WTC11 (cell line): Measurements from ENCODE around the gene NOTCH2. TPM values are rescaled to one million over a fixed set of nuclear protein-coding genes. Genes with fewer than 3 reads are reported as not detected.

Experiments
- ATAC-seq: fragments of 200-7000 bp; cut with Tn5 transposase; 2 replicates; pipeline ENCODE4 v1.10.0; 2021; ENCODE audit warnings: mild to moderate bottlenecking, moderate library complexity
- CTCF ChIA-PET: fragments of 300-600 bp; sonication (Branson Sonifier 250); formaldehyde crosslinking; loops from one replicate; lab custom pipeline; 2021; ENCODE audit warnings: antibody characterized with exemption; lab: Charles Lee
- POLR2A ChIA-PET: fragments of 350-600 bp; sonication (Branson Sonifier 250); formaldehyde crosslinking; loops from one replicate; lab custom pipeline; 2021; ENCODE audit warnings: antibody characterized with exemption; lab: Charles Lee
- DNase-seq: peaks from one replicate; pipeline ENCODE4 v3.0.0; 2021; ENCODE audit warnings: low spot score
- H3K27ac Mint-ChIP-seq: 2 replicates; pipeline ENCODE4 v1.8.0; 2021; ENCODE audit warnings: mixed read lengths
- H3K27me3 Mint-ChIP-seq: 2 replicates; pipeline ENCODE4 v1.8.0; 2021; ENCODE audit warnings: low read depth, mild to moderate bottlenecking, moderate library complexity, mixed read lengths
- H3K36me3 Mint-ChIP-seq: 2 replicates; pipeline ENCODE4 v1.8.0; 2021; ENCODE audit warnings: mixed read lengths
- H3K4me1 Mint-ChIP-seq: 2 replicates; pipeline ENCODE4 v1.8.0; 2022; ENCODE audit warnings: mixed read lengths
- H3K4me3 Mint-ChIP-seq: 2 replicates; pipeline ENCODE4 v1.8.0; 2021; ENCODE audit warnings: mild to moderate bottlenecking, moderate library complexity, mixed read lengths
- H3K9me3 Mint-ChIP-seq: 2 replicates; pipeline ENCODE4 v1.8.0; 2021; ENCODE audit warnings: mixed read lengths
- CREB1 ChIP-seq: sonication (generic); formaldehyde crosslinking; IDR thresholded peaks from 2 replicates; pipeline ENCODE4 v1.8.0; 2023; ENCODE audit warnings: mild to moderate bottlenecking, missing genetic modification reagents
- EMX1 ChIP-seq: fragments of 250-450 bp; sonication (Bioruptor Pico); IDR thresholded peaks from 2 replicates; pipeline ENCODE4 v1.8.0; 2021; ENCODE audit warnings: mild to moderate bottlenecking
- FOXJ3 ChIP-seq: sonication (generic); formaldehyde crosslinking; IDR thresholded peaks from 2 replicates; pipeline ENCODE4 v1.9.0; 2021; ENCODE audit warnings: missing genetic modification reagents, mild to moderate bottlenecking, borderline replicate concordance
- GABPB1 ChIP-seq: sonication (generic); formaldehyde crosslinking; IDR thresholded peaks from 2 replicates; pipeline ENCODE4 v1.8.1; 2023; ENCODE audit warnings: mild to moderate bottlenecking, missing genetic modification reagents
- IRF2 ChIP-seq: sonication (generic); formaldehyde crosslinking; IDR thresholded peaks from 2 replicates; pipeline ENCODE4 v1.8.0; 2022; ENCODE audit warnings: low read depth, missing genetic modification reagents, borderline replicate concordance
- KAT7 ChIP-seq: sonication (generic); formaldehyde crosslinking; IDR thresholded peaks from 2 replicates; pipeline ENCODE4 v1.8.1; 2023; ENCODE audit warnings: missing genetic modification reagents, mild to moderate bottlenecking, borderline replicate concordance
- MXD4 ChIP-seq: fragments of 250-450 bp; sonication (Bioruptor Pico); IDR thresholded peaks from 2 replicates; pipeline ENCODE4 v1.8.0; 2021; ENCODE audit warnings: mild to moderate bottlenecking, moderate library complexity, borderline replicate concordance
- MYBL2 ChIP-seq: sonication (generic); formaldehyde crosslinking; IDR thresholded peaks from 2 replicates; pipeline ENCODE4 v1.8.1; 2023; ENCODE audit warnings: mild to moderate bottlenecking, moderate library complexity, missing genetic modification reagents
- NFE2L1 ChIP-seq: sonication (generic); formaldehyde crosslinking; IDR thresholded peaks from 2 replicates; pipeline ENCODE4 v1.8.1; 2023; ENCODE audit warnings: missing genetic modification reagents
- NR1H2 ChIP-seq: sonication (generic); formaldehyde crosslinking; IDR thresholded peaks from 2 replicates; pipeline ENCODE4 v1.9.0; 2021; ENCODE audit warnings: mild to moderate bottlenecking, moderate library complexity, missing genetic modification reagents
- NR2C2 ChIP-seq: sonication (generic); formaldehyde crosslinking; IDR thresholded peaks from 2 replicates; pipeline ENCODE4 v1.8.0; 2022; ENCODE audit warnings: mild to moderate bottlenecking, missing genetic modification reagents
- OVOL2 ChIP-seq: fragments of 250-450 bp; sonication (Bioruptor Pico); IDR thresholded peaks from 2 replicates; pipeline ENCODE4 v1.9.0; 2021; ENCODE audit warnings: mild to moderate bottlenecking, borderline replicate concordance
- PRDM15 ChIP-seq: sonication (generic); formaldehyde crosslinking; IDR thresholded peaks from 2 replicates; pipeline ENCODE4 v1.8.0; 2022; ENCODE audit warnings: missing genetic modification reagents
- RELA ChIP-seq: sonication (generic); formaldehyde crosslinking; IDR thresholded peaks from 2 replicates; pipeline ENCODE4 v1.8.1; 2022; ENCODE audit warnings: missing genetic modification reagents, mild to moderate bottlenecking, borderline replicate concordance
- ZNF317 ChIP-seq: sonication (generic); formaldehyde crosslinking; IDR thresholded peaks from 2 replicates; pipeline ENCODE4 v1.8.1; 2023; ENCODE audit warnings: low read depth, mild to moderate bottlenecking, moderate library complexity, missing genetic modification reagents, borderline replicate concordance
- ZNF423 ChIP-seq: fragments of 250-450 bp; sonication (Bioruptor Pico); IDR thresholded peaks from 2 replicates; pipeline ENCODE4 v2.1.2; 2022; ENCODE audit warnings: mild to moderate bottlenecking, moderate library complexity
- total RNA-seq: library from RNA; stranded (reverse); gene quantifications from 3 replicates; pipeline ENCODE4 v1.2.3, GENCODE V29; 2021
- TF ChIP-seq, protein P1 (sequence below): sonication (generic); formaldehyde crosslinking; IDR thresholded peaks from 2 replicates; pipeline ENCODE4 v1.8.1; 2023; ENCODE audit warnings: mild to moderate bottlenecking, missing genetic modification reagents, moderate library complexity
- TF ChIP-seq, protein P2 (sequence below): sonication (generic); formaldehyde crosslinking; IDR thresholded peaks from 2 replicates; pipeline ENCODE4 v1.8.0; 2023; ENCODE audit warnings: missing genetic modification reagents
- TF ChIP-seq, protein P3 (sequence below): sonication (generic); formaldehyde crosslinking; IDR thresholded peaks from 2 replicates; pipeline ENCODE4 v1.8.1; 2022; ENCODE audit warnings: low read depth, mild to moderate bottlenecking, moderate library complexity, missing genetic modification reagents, borderline replicate concordance
- TF ChIP-seq, protein P4 (sequence below): sonication (generic); formaldehyde crosslinking; IDR thresholded peaks from 2 replicates; pipeline ENCODE4 v1.8.0; 2023; ENCODE audit warnings: mild to moderate bottlenecking, missing genetic modification reagents

Gene NOTCH2
- total RNA-seq, 1 experiment from 2014 or later: 60.9 TPM

- ChIA-PET POLR2A (no interaction called here), CTCF (interaction anchor here (1.4 kb wide), 1 partner anchor 25 kb away, joined by 3 read pairs; no protein-coding TSS in a partner anchor)
- no peak for TF ChIP-seq NR2C2
- H3K4me1 Mint-ChIP-seq: no peaks in the 10 kb centered on the region
- H3K9me3 Mint-ChIP-seq: no peaks in the 10 kb centered on the region
- H3K27ac Mint-ChIP-seq: no peak overlapping the region
- peaks cover under 1% of the 10 kb centered on the region; the same call in 1 of the 2 replicates for H3K36me3 Mint-ChIP-seq
- ATAC-seq: no peak
- H3K27me3 Mint-ChIP-seq: no peaks in the 10 kb centered on the region
- DNase-seq: no peak
- no peak overlapping the region for H3K4me3 Mint-ChIP-seq
These were observed 95.4 kb downstream of the NOTCH2 start for GRCh38 chr1:119974013-119974412.

DNA sequence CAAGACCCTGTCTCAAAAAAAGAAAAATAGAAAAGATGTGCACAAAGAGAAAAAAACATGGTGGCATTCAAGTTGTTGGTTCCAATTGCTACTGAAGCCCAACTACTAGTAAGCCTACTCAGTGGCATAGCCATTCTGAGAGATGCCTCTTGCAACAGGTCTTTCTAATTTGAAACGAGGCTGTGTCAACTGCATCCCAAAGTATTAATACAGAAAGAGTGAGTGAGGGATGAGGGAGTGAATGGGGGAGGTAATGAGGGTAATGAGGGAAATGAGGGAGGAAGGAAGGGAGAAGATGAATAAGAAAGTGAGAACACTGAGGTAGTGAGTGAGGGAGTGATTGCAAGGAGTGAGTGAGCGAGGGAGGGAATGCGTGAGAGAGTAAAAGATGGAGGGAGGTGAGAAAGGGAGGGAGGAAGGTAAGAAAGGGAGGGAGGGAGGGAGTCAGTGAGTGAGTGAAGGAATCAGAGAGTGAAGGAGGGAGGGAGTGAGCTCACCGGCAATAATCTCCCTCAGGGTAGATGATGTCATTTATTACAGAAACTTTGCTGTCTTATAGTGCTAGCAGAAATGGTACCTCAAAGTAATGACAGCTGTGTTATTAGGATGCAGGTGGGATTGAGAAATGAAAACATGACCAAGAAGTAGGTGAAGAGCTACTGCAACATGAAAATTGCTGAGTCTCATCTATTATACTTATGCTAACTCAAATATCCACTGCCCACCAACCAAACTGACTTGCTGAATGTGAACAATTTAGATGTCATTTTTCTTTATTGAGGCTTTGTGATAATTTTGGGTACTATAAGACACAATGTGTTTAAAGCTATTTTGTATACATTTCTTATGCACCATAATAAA is 97.5 kb downstream of the NOTCH2 start:
- no peaks in the 10 kb centered on the region for H3K27me3 Mint-ChIP-seq
- CTCF ChIA-PET: no interaction called here
- H3K36me3 Mint-ChIP-seq: peaks cover 9% of the 10 kb centered on the region
- TF ChIP-seq ZNF423 (CRISPR knock-in tag) (no peak), KAT7 (CRISPR knock-in tag) (no peak), PRDM15 (no peak), CREB1 (CRISPR knock-in tag) (no peak), EMX1 (CRISPR knock-in tag) (no peak), MYBL2 (CRISPR knock-in tag) (no peak), RELA (CRISPR knock-in tag) (no peak)
- TF ChIP-seq, protein P1, sequence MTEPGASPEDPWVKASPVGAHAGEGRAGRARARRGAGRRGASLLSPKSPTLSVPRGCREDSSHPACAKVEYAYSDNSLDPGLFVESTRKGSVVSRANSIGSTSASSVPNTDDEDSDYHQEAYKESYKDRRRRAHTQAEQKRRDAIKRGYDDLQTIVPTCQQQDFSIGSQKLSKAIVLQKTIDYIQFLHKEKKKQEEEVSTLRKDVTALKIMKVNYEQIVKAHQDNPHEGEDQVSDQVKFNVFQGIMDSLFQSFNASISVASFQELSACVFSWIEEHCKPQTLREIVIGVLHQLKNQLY (CRISPR knock-in tag): no peak
- TF ChIP-seq, protein P2, sequence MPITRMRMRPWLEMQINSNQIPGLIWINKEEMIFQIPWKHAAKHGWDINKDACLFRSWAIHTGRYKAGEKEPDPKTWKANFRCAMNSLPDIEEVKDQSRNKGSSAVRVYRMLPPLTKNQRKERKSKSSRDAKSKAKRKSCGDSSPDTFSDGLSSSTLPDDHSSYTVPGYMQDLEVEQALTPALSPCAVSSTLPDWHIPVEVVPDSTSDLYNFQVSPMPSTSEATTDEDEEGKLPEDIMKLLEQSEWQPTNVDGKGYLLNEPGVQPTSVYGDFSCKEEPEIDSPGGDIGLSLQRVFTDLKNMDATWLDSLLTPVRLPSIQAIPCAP (CRISPR knock-in tag): no peak
- TF ChIP-seq, protein P3, sequence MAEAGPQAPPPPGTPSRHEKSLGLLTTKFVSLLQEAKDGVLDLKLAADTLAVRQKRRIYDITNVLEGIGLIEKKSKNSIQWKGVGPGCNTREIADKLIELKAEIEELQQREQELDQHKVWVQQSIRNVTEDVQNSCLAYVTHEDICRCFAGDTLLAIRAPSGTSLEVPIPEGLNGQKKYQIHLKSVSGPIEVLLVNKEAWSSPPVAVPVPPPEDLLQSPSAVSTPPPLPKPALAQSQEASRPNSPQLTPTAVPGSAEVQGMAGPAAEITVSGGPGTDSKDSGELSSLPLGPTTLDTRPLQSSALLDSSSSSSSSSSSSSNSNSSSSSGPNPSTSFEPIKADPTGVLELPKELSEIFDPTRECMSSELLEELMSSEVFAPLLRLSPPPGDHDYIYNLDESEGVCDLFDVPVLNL (CRISPR knock-in tag): no peak
- DNase-seq (no peak), ATAC-seq (no peak)
- POLR2A ChIA-PET: no interaction called here
- H3K4me3 Mint-ChIP-seq: no peak overlapping the region
- H3K4me1 Mint-ChIP-seq: no peaks in the 10 kb centered on the region
- H3K27ac Mint-ChIP-seq: no peak overlapping the region
- no peaks in the 10 kb centered on the region for H3K9me3 Mint-ChIP-seq

DNA sequence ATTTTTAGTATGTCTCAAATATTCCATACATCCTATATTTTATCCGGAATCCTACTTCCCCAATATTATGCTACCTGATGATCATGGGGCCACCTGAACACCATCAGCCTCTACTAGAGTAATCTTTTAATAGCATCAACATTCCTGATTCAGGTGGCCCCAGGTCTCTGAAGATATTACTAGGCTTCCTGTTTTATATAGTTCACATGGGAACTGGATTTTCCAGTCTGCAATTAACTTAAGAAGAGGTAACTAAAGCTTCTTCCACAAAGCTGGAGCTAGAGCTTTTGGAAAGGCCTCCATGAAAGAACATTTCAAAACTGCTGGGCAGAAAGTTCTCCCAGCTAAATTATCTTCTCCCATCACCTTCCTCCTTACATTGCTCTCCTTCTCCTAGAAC is 100.9 kb downstream of the NOTCH2 start:
- POLR2A ChIA-PET: interaction anchor here (0.8 kb wide), 1 partner anchor 12 kb away, joined by 3 read pairs; no protein-coding TSS in a partner anchor
- Mint-ChIP-seq H3K9me3 (no peaks in the 10 kb centered on the region), H3K4me3 (no peak overlapping the region), H3K4me1 (no peaks in the 10 kb centered on the region), H3K27ac (no peak overlapping the region), H3K27me3 (no peaks in the 10 kb centered on the region), H3K36me3 (peaks cover 19% of the 10 kb centered on the region)
- CTCF ChIA-PET: interaction anchor here (0.6 to 4.5 kb wide), 15 partner anchors 9 to 979 kb away, joined by 3 to 20 read pairs (median 5); partner anchors contain the start of gene ADAM30
- DNase-seq (no peak), ATAC-seq (no peak)
- TF ChIP-seq GABPB1 (CRISPR knock-in tag): no peak
- TF ChIP-seq IRF2 (CRISPR knock-in tag): no peak
- no peak for TF ChIP-seq ZNF317 (CRISPR knock-in tag)
- no peak for TF ChIP-seq FOXJ3 (CRISPR knock-in tag)
- no peak for TF ChIP-seq NFE2L1 (CRISPR knock-in tag)
- TF ChIP-seq, protein P1 (CRISPR knock-in tag): no peak
- TF ChIP-seq OVOL2 (CRISPR knock-in tag): no peak
- TF ChIP-seq ZNF423 (CRISPR knock-in tag): no peak
- no peak for TF ChIP-seq NR1H2 (CRISPR knock-in tag)
- TF ChIP-seq KAT7 (CRISPR knock-in tag): no peak
- TF ChIP-seq, protein P4, sequence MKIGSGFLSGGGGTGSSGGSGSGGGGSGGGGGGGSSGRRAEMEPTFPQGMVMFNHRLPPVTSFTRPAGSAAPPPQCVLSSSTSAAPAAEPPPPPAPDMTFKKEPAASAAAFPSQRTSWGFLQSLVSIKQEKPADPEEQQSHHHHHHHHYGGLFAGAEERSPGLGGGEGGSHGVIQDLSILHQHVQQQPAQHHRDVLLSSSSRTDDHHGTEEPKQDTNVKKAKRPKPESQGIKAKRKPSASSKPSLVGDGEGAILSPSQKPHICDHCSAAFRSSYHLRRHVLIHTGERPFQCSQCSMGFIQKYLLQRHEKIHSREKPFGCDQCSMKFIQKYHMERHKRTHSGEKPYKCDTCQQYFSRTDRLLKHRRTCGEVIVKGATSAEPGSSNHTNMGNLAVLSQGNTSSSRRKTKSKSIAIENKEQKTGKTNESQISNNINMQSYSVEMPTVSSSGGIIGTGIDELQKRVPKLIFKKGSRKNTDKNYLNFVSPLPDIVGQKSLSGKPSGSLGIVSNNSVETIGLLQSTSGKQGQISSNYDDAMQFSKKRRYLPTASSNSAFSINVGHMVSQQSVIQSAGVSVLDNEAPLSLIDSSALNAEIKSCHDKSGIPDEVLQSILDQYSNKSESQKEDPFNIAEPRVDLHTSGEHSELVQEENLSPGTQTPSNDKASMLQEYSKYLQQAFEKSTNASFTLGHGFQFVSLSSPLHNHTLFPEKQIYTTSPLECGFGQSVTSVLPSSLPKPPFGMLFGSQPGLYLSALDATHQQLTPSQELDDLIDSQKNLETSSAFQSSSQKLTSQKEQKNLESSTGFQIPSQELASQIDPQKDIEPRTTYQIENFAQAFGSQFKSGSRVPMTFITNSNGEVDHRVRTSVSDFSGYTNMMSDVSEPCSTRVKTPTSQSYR (CRISPR knock-in tag): no peak
- no peak for TF ChIP-seq MXD4 (CRISPR knock-in tag)
